NB4 (cell line): ENCODE data around the gene JHY.

Experiments used
- DNase-seq: peaks from one replicate; pipeline ENCODE4 v3.0.0; 2010; ENCODE audit warnings: low read depth
- H3K4me3 ChIP-seq: one replicate; pipeline ENCODE4 v1.5.1; 2011; ENCODE audit warnings: mild to moderate bottlenecking, low read depth, low read length, moderate library complexity
- CTCF ChIP-seq: IDR thresholded peaks from one replicate; pipeline ENCODE4 v1.5.1; 2012; ENCODE audit warnings: low read depth, low read length
- MAX ChIP-seq: IDR thresholded peaks from 2 replicates; pipeline ENCODE4 v1.6.1; 2011; ENCODE audit warnings: low read depth, low read length
- MYC ChIP-seq: IDR thresholded peaks from 2 replicates; pipeline ENCODE4 v1.6.1; 2011; ENCODE audit warnings: low read depth, low read length
- POLR2A ChIP-seq: IDR thresholded peaks from 2 replicates; pipeline ENCODE4 v1.6.1; 2011; ENCODE audit warnings: mild to moderate bottlenecking; ENCODE audit not compliant: insufficient read length; ENCODE audit errors: extremely low read depth

The JHY gene

GRCh38 chr11:122998727-122999366 lies 116.3 kb downstream of the JHY start:
- no peak overlapping the region for H3K4me3 ChIP-seq
- DNase-seq: no peak
- TF ChIP-seq MAX: no peak
- TF ChIP-seq MYC: no peak
- TF ChIP-seq POLR2A: no peak
- no peak for TF ChIP-seq CTCF

- TF ChIP-seq MYC (no peak), POLR2A (no peak), MAX (no peak), CTCF (no peak)
Observed at GRCh38 chr11:123000721-123001120, 118.2 kb downstream of the JHY start.

GRCh38 chr11:123006860-123007542 lies 124.4 kb downstream of the JHY start:
- DNase-seq: no peak
- no peak overlapping the region for H3K4me3 ChIP-seq
- TF ChIP-seq MYC: no peak
- TF ChIP-seq CTCF: no peak
- no peak for TF ChIP-seq MAX
- TF ChIP-seq POLR2A: no peak

More at GRCh38 chr11:123000721-123001120, 118.2 kb downstream of the JHY start:
- no peak for DNase-seq
- no peak overlapping the region for H3K4me3 ChIP-seq
